Measurements from ENCODE around the gene CLN3.
"Not testable (repeated sequence)": the region's sequence is repeated elsewhere in the genome, so short reads cannot be mapped to it uniquely, and the experiment has no call there.

CLN3 gene

GRCh38 chr16:28494121-28494851 lies 2.4 kb upstream of the CLN3 start, which contains the start of gene APOBR:
Gene APOBR (plus strand): TSS chr16:28494643. CDS start chr16:28494682, 39 bp downstream.
- peak; percentile 69 for DNase-seq

GRCh38 chr16:28492511-28492910 lies 637 bp upstream of the CLN3 start:
- no peak for DNase-seq

GRCh38 chr16:28491230-28491969 lies 474 bp downstream of the CLN3 start:
- DNase-seq: no peak

GRCh38 chr16:28486266-28486665 lies 5.6 kb downstream of the CLN3 start:
- no peak for DNase-seq

- not testable (repeated sequence) for DNase-seq
Observed at GRCh38 chr16:28483361-28483760, 8.5 kb downstream of the CLN3 start.

- DNase-seq: no peak
Observed at GRCh38 chr16:28482026-28482425, 9.8 kb downstream of the CLN3 start.

- DNase-seq: no peak
Observed at GRCh38 chr16:28478506-28479180, 13.2 kb downstream of the CLN3 start.

GRCh38 chr16:28477311-28477920 lies 14.5 kb downstream of the CLN3 start:
- DNase-seq: peak; percentile 22

- DNase-seq: peak; percentile 13
Observed at GRCh38 chr16:28475221-28475620, 16.7 kb downstream of the CLN3 start.

GRCh38 chr16:28473714-28474265 lies 18.1 kb downstream of the CLN3 start:
- peak; percentile 5 for DNase-seq

- not testable (repeated sequence) for DNase-seq
Observed at GRCh38 chr16:28447081-28447480, 44.8 kb downstream of the CLN3 start.

GRCh38 chr16:28446388-28446787 lies 45.5 kb downstream of the CLN3 start:
- not testable (repeated sequence) for DNase-seq

GRCh38 chr16:28443943-28444342 lies 47.9 kb downstream of the CLN3 start:
- DNase-seq: not testable (repeated sequence)

- DNase-seq: not testable (repeated sequence)
Observed at GRCh38 chr16:28438899-28439298, 53.0 kb downstream of the CLN3 start.

- not testable (repeated sequence) for DNase-seq
Observed at GRCh38 chr16:28435340-28435739, 56.5 kb downstream of the CLN3 start.

Measured in activated CD4-positive, CD25-positive, alpha-beta regulatory T cell treated with anti-CD3 and anti-CD28 coated beads, Interleukin-2, amount 50 U/mL, for 72 hours (primary cell).